ENCODE measurements around the gene TUBG2.

TUBG2 gene

GRCh38 chr17:42695500-42695899 is 36.4 kb downstream of the TUBG2 start:
- in situ Hi-C loops (cut with HindIII; ENCODE audit: low sequenced_read_pairs) = no loop called here

- in situ Hi-C loops (cut with HindIII; ENCODE audit: low sequenced_read_pairs) = no loop called here
Observed at GRCh38 chr17:42697108-42697811, 38.2 kb downstream of the TUBG2 start.

DNA sequence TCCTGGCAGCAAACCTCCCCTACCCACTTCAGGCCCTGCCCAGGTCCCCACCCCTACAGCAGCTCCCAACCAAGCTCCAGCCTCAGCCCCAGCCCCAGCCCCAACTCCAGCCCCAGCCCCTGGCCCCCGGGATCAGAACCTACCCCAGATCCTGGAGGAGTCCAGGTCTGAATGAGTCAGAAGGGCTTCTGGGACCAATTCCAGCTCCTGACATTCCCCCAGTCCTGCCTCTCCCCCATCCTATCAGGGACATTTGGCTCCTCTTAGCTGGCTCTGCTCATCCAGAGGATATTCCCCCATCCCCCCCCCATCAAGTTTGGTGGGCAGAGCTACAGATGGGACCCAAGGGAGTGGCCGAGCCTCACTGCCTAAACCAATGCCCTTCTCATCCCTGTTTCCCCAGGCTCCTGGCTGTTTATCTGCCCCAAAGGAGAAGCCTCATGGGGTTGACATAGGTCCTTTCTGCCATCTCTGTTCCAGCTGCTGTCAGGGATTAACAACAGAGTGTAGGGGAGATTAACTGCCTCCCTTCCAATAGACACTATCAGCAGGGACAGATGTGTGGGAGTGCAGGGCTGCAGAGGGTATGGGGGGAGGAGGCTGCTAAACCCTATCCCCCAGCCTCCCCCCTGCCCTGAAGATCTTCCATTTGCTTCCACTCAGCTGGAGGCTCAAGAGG is 39.8 kb downstream of the TUBG2 start:
- in situ Hi-C loops (cut with HindIII; ENCODE audit: low sequenced_read_pairs) = no loop called here

DNA sequence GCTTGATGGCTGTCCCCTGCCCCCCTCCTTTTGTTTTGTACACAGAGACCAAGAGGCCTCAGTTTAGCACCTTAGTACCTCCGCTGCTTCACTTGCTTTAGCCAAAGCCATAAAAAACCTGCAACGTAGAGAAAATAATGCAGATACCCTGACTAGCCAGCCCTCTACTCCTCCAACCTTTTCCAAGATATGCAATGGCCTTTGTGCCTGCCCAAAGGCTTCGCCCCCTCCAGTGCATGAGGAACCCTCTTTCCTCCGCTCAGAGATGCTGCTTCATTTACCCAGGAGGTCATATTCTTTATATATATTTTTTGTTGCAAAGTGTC is 40.3 kb downstream of the TUBG2 start:
- in situ Hi-C loops (cut with HindIII; ENCODE audit: low sequenced_read_pairs) = no loop called here

DNA sequence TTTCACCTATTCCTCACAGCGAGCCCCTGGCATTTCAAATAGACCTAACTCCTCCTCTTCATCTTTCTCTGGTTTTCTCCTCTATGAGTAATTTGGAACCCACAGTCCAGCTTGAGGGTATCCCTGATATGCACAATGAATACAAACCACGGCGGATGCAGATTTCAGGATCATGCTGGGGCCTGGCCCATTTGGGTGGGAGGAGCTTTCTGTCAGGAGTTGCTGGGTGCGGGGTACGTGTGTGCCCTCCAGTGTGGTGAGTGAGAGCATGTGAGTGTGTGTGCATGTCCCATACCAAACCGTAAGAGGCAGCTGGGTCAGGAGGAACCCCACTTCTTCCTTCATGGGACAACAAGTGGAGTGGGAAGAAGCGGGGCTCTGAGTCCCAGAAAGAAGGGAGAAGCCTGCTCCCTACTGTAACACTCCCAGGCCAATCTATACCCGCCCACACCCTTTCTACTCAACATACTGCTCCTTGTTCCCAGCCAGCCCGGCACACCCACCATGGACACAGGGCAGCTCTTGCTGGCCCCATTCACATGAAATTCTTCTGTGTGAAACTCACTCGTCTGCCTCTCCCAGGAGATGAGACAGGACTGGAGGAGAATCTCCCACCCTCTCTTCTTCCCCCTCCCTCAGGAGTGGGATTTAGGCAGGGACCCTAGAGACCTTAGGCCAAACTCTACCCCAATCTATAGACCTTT is 41.7 kb downstream of the TUBG2 start:
- in situ Hi-C loops (cut with HindIII; ENCODE audit: low sequenced_read_pairs) = no loop called here

DNA sequence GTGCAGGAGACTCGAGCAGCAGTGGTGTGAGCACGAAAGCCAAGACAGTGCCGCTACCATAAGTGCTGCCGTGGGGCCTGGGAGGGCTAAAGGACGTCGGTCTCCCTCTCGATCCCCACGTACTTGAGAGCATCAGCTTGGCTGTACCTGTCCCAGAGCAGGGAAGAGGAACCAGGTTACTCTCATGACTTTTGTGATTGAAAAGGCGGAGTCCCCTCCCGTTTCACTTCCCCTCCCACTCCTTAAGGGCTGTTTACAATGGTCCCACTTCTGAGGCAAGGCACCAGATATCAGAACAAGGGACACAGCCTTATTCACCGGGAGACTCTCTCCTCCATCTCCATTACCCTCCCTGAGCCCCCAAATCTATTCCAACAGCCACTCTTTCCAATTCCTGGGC is 43.4 kb downstream of the TUBG2 start:
- in situ Hi-C loops (cut with HindIII; ENCODE audit: low sequenced_read_pairs) = no loop called here

- in situ Hi-C loops (cut with HindIII; ENCODE audit: low sequenced_read_pairs) = no loop called here
Observed at GRCh38 chr17:42704490-42704836, 45.4 kb downstream of the TUBG2 start.

DNA sequence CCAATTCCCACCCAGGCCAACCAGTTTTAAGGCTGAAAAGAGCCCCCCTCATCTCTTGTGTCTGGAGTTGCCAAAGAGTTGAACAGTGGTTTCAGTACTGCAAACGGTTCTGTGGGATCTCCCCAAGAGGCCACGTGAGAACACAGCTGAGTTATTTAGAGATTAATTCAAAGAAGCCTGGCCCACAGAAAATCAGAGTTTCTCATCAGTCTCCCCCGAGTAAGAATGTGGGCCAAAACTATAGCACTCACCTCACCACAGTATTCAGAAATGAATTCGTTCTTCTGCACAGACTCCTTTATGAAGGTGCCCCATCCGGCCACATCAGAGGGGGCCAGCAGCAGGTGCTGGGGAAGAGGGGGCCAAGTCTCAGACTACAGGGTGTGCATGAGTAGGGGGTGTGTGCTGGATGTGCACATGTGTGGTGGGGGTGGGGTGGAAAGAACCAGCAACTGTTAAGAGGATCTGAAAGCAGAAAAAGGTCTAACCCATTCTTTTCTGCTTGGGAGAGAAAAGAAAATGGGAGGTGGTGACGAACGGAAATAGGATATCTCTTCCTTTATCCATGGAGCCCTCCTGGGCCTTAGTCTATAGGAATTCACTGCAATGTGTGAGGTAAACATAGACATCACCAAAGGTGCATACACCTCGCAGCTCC is 45.9 kb downstream of the TUBG2 start:
- in situ Hi-C loops (cut with HindIII; ENCODE audit: low sequenced_read_pairs) = no loop called here

- in situ Hi-C loops (cut with HindIII; ENCODE audit: low sequenced_read_pairs) = no loop called here
Observed at GRCh38 chr17:42706732-42707131, 47.6 kb downstream of the TUBG2 start.

- in situ Hi-C loops (cut with HindIII; ENCODE audit: low sequenced_read_pairs) = no loop called here
Observed at GRCh38 chr17:42708588-42708987, 49.5 kb downstream of the TUBG2 start.

DNA sequence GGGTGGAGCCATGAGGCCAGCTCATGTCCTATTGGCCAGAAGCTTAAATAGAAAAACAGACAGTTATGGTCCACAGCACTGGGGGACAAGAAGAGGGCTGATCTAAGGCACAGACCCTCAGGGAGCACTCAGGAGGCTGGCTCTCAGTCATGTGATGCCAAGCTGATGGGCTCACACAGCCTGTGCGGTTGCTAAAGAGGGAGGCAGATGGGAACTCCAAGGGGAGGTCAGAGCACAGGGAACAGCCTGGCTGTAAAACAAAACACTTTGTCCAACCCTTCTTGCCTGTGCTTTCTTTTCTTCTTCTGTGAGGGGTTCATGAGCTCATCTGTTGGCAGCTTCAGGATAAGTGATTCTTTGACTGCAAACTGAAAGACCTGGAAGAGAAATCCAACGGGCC is 50.5 kb downstream of the TUBG2 start:
- in situ Hi-C loops (cut with HindIII; ENCODE audit: low sequenced_read_pairs) = no loop called here
